HG03045 (cell line): ENCODE data around the gene ADGRB3.

Source experiments
- ATAC-seq: cut with Tn5 transposase; IDR thresholded peaks from one replicate; pipeline ENCODE4 v1.9.1; 2021; ENCODE audit warnings: mild to moderate bottlenecking, moderate library complexity; ENCODE audit not compliant: unreplicated experiment

ADGRB3 gene

GRCh38 chr6:68697394-68697793 lies 62.3 kb downstream of the ADGRB3 start:
- ATAC-seq: no peak

GRCh38 chr6:68701159-68701558 lies 66.1 kb downstream of the ADGRB3 start:
- no peak for ATAC-seq

- ATAC-seq: no peak
Measured at GRCh38 chr6:68704485-68704884, 69.4 kb downstream of the ADGRB3 start.

- no peak for ATAC-seq
Measured at GRCh38 chr6:68709091-68709490, 74.0 kb downstream of the ADGRB3 start.

DNA sequence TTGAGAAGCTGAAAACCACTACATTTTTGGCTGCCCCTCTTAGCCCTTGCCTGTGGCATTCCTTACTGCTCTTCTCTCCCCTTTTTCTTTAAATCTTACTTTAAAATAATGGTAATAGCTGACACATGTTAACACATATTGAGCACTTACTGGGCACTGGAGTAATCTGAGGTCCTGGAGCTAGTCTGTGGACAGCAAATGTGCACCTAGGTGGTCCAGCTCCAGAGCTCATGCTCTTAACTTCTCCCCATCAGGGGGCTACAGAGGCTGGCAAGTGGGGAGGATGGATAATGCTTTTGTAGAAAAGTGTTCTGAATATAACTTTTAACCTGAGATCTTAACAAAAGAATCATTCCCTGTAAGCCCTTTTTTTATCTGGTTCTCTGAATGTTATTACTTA lies 74.8 kb downstream of the ADGRB3 start:
- ATAC-seq: no peak

GRCh38 chr6:68710496-68710895 lies 75.4 kb downstream of the ADGRB3 start:
- ATAC-seq: no peak

GRCh38 chr6:68710916-68711315 lies 75.8 kb downstream of the ADGRB3 start:
- no peak for ATAC-seq

GRCh38 chr6:68711386-68712000 lies 76.4 kb downstream of the ADGRB3 start:
- no peak for ATAC-seq

GRCh38 chr6:68716620-68717019 lies 81.5 kb downstream of the ADGRB3 start:
- ATAC-seq: no peak

DNA sequence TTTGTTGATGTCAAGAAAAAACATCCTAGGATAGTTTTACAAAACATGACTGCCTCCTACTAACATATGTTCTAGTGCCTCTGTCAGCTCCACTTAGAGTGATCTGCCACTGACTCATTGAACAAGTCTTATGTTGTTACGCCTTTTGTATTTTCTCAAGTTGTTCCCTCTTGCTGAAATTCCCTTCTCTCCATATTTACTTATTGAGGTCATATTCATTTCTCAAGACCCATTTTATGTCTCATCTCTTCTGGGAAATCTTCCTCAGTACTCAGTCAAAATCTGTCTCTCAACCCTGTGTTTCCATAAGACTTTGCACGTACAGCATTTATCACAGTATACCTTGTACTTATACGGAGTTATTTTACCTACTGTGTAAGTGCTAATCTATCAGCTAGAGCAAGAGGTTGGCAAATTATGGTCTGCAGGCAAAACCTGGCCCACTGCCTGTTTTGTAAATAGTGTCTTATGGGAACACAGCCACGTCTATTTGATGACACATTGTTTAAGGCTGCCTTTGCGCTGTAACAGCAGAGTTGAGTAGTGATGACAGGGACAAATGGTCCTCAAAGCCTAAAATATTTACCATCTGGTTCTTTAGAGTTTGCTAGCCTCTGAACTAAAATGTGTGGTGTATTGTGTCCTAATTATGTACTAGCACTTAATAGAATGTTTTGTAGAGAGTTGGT lies 83.4 kb downstream of the ADGRB3 start:
- no peak for ATAC-seq

- ATAC-seq: no peak
Measured at GRCh38 chr6:68719761-68720160, 84.7 kb downstream of the ADGRB3 start.

GRCh38 chr6:68722891-68723527 lies 87.9 kb downstream of the ADGRB3 start:
- no peak for ATAC-seq

- ATAC-seq: no peak
Measured at GRCh38 chr6:68724060-68724459, 89.0 kb downstream of the ADGRB3 start.

GRCh38 chr6:68726337-68726736 lies 91.3 kb downstream of the ADGRB3 start:
- ATAC-seq: no peak

DNA sequence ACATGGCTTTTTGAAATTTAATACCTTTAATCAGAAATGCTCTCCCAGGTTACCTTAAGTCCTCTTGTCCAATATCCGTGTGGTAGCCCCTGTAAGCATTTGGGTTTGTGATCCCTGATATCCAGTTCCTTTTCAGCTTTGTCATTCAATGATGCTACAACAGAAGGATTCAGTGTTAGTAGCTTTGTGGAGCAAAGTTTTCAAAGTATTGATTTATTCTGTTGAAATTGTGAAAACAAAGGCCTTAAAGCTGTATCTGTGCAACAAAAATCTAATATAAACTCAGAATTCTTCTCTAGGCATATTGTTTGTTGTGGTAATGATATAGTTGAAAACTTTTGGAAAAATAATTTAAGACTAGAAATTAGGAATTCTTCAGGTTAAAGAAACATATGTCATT lies 91.9 kb downstream of the ADGRB3 start:
- no peak for ATAC-seq

DNA sequence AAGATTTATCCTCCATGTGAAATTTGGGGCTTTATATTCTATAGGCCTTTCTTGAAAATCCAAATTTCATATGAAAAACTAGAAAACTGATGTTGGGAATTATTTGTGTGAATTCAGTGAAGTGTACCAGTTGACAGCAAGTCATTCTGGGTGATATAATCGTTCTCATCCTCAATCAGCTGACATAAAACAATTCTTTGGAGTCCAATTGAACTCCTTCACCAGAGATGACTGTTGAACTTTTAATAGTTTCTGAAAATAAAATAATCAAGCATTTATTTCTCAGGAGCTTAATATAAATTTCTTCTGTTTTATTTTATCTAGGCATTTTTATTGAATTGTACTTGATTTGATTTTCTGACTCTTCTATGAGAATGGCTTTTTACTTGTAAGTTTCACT lies 92.6 kb downstream of the ADGRB3 start:
- no peak for ATAC-seq

DNA sequence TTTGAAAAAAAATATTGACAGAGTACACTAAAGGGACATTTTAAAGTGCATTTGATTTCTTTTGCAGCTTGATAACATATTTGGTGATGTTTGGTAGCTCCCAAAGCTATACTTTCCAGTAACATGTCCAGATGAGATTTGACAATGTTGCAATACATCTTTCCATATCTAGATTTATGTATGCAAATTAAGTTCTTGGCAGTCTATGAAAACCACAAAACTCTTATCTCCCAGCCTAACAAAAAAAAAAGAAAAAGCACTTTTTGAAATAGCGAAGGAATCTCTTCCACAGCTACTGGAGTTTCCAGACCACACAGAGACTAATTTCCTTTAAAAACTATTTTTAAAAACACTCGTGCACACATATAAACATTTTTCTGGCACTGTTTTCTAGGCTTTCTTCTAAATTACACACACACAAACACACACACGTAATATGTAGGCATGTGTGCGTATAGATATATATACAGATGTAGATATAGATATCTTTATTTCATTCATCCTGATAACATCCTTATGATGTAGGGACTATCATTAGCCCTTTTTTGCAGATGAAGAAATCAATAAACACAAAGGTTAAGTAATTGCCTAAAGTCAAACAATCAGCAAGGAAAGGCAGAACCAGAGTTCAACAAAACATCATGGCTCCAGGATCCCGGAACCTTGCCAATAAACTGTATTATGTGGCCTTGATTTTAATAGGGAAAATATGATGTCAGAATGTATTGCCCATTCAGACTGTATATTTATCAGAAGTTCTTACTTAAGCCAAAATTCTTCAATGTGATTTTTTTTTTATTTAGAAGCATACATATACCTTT lies 93.3 kb downstream of the ADGRB3 start:
- no peak for ATAC-seq

- ATAC-seq: no peak
Measured at GRCh38 chr6:68729377-68729903, 94.4 kb downstream of the ADGRB3 start.

DNA sequence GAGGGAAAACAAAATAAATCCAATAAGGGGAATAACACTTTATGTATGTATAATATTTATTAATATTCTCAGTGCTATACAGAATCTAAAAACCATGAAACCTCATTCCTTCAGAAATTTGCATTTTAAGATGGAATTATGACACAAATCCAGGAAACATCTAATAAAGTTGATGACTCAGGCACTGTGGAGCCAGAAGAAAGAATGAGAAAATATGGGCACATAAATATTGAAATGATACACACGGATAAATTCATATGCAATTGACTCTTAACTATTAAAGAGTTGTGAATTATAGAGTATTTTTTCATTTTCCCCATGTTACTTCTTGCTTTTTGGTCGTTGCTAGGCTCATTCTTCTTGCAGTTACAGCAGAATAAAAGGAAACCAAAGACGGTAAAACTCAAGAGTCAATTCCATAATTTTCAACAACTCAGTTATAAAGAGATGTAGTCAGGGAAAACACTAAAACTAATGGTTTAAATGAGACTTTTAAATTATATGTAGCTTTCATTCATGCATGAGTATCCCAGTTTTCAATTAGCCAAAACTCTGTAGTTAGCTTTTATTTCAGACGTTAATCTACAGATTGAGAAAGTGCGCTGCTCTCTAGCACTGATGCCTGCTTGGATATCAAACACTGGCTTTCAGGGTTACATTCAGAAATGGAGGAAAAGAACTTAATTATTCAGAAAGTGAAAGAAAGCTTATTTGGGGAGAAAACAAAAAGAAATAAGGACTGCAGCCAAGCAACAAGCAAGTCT lies 95.4 kb downstream of the ADGRB3 start:
- ATAC-seq: no peak

DNA sequence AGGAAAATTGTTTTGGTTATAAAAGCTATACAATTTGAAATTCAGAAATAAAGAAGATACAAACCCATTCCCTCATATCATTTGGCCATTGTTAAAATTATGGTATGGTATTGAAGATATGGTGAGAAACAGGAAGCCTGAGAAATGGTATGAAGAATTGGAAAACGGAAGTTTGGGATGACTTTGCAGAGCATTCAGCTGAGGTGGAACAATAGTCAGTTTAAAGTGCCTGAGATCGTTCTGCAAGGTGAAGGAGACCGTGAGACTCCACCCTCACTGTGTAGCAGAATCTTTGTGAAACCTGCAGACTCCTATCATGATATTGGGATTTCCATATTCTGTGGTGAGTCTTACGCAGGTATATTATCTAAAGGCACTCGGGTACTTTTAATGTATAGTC lies 97.3 kb downstream of the ADGRB3 start:
- ATAC-seq: no peak

DNA sequence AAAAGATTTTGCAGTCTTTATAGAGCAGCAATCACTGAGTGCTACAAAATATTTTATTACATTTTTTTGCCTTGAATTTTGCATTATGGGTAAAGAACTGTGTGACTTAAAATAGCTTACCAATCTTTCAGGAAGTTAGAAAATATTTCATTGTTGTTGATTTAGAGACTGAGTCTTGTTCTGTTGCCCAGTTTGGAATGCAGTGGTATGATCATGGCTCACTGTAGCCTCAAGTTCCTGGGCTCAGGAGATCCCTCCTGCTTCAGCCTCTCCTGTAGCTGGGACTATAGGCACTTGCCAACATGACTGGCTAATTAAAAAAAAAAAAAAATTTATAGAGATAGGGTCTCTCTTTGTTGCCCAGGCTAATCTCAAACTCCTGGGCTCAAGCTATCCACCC lies 100.8 kb downstream of the ADGRB3 start:
- no peak for ATAC-seq
